K562 (cell line): Measurements from ENCODE around the gene ZNF564. TPM values are rescaled to one million over a fixed set of nuclear protein-coding genes. Genes with fewer than 3 reads are reported as not detected.

ENCODE experiments used
- ARID4B ChIP-seq: sonication (generic); formaldehyde crosslinking; IDR thresholded peaks from 2 replicates; pipeline ENCODE4 v1.8.0; 2022; ENCODE audit warnings: mild to moderate bottlenecking, missing genetic modification reagents
- CXXC5 ChIP-seq: fragments of 250-450 bp; sonication (Bioruptor Pico); IDR thresholded peaks from 2 replicates; pipeline ENCODE4 v1.8.0; 2022; ENCODE audit warnings: inconsistent platforms, mild to moderate bottlenecking, moderate library complexity
- DPF2 ChIP-seq: fragments of 450-650 bp; IDR thresholded peaks from 2 replicates; pipeline ENCODE4 v1.6.1; 2016
- HNRNPH1 ChIP-seq: fragments of 200-400 bp; formaldehyde crosslinking; optimal IDR thresholded peaks from 2 replicates; pipeline ENCODE3; 2017; ENCODE audit warnings: low read depth, mild to moderate bottlenecking, low read length, moderate library complexity
- MAFF ChIP-seq: IDR thresholded peaks from 2 replicates; pipeline ENCODE4 v1.6.1; 2012; ENCODE audit warnings: low read length, improper control_type of control experiment
- MCM5 ChIP-seq: fragments of 450-650 bp; IDR thresholded peaks from 2 replicates; pipeline ENCODE4 v1.6.1; 2016; ENCODE audit warnings: low read depth
- MED1 ChIP-seq: sonication (generic); formaldehyde crosslinking; IDR thresholded peaks from 2 replicates; pipeline ENCODE4 v1.8.1; 2023; ENCODE audit warnings: missing genetic modification reagents, borderline replicate concordance
- MTA2 ChIP-seq: fragments of 450-650 bp; IDR thresholded peaks from 2 replicates; pipeline ENCODE4 v1.6.1; 2016; ENCODE audit warnings: low read depth
- SETDB1 ChIP-seq: IDR thresholded peaks from one replicate; pipeline ENCODE4 v1.6.1; 2012; ENCODE audit warnings: low read length, control low read depth, inconsistent platforms
- SLC30A9 ChIP-seq: fragments of 250-450 bp; sonication (Bioruptor Pico); IDR thresholded peaks from 2 replicates; pipeline ENCODE4 v1.8.0; 2022; ENCODE audit warnings: mild to moderate bottlenecking, moderate library complexity
- SP2 ChIP-seq: IDR thresholded peaks from 2 replicates; pipeline ENCODE4 v1.6.1; 2011; ENCODE audit warnings: mild to moderate bottlenecking, low read depth, low read length, moderate library complexity; ENCODE audit not compliant: poor library complexity, severe bottlenecking; ENCODE audit errors: extremely low read depth
- THAP7 ChIP-seq: fragments of 250-450 bp; sonication (Bioruptor Pico); IDR thresholded peaks from 2 replicates; pipeline ENCODE4 v1.5.0; 2021
- WHSC1 ChIP-seq: IDR thresholded peaks from one replicate; pipeline ENCODE4 v1.6.1; 2012; ENCODE audit warnings: low read length, control low read depth, inconsistent platforms
- XRCC5 ChIP-seq: fragments of 200-400 bp; formaldehyde crosslinking; IDR thresholded peaks from 2 replicates; pipeline ENCODE4 v1.6.1; 2017; ENCODE audit warnings: low read depth, mild to moderate bottlenecking, low read length
- ZNF134 ChIP-seq: fragments of 250-450 bp; sonication (Bioruptor Pico); conservative IDR thresholded peaks from 2 replicates; pipeline ENCODE4 v1.4.0; 2020
- ZNF398 ChIP-seq: fragments of 250-450 bp; sonication (Bioruptor Pico); IDR thresholded peaks from 2 replicates; pipeline ENCODE4 v1.8.0; 2021; ENCODE audit warnings: moderate library complexity, mild to moderate bottlenecking, inconsistent platforms
- ZNF609 ChIP-seq: sonication (generic); formaldehyde crosslinking; IDR thresholded peaks from 2 replicates; pipeline ENCODE4 v1.8.1; 2023; ENCODE audit warnings: missing genetic modification reagents, mild to moderate bottlenecking, borderline replicate concordance
- polyA plus RNA-seq, 8 experiments: library from polyadenylated mRNA; depleted of rRNA in 4 of 8; stranded (reverse) in 5 of 8; unstranded in 3 of 8; fragments of >200 nt; fragmentation: Nextera tagmentation in 2 of 8; fragmentation: Illumina TruSeq in 1 of 8; extraction: Ambion mirVana in 2 of 8; extraction: Trizol in 1 of 8; gene quantifications; 2 replicates each; pipeline versions ENCODE4 v1.2.1 to v1.2.3, GENCODE V29; 2011 to 2014; ENCODE audit warnings: inconsistent platforms in 1 of 8, missing spikeins in 1 of 8
- total RNA-seq, 7 experiments: library from RNA; depleted of rRNA in 6 of 7; stranded (reverse); fragments of >200 nt in 6 of 7; fragmentation: Illumina TruSeq in 2 of 7; extraction: Trizol in 2 of 7; gene quantifications; 2 replicates each; pipeline versions ENCODE4 v1.2.1 to v1.2.3, GENCODE V29; 2011 to 2021; ENCODE audit warnings: low replicate concordance in 1 of 7

ZNF564 gene
- total and polyA plus RNA-seq, 9 of the 15 experiments (the other 6 are each of a cell fraction or from before 2014, with no cell fraction given), result 1.4 to 8.1 (median 5.6) TPM

GRCh38 chr19:12551060-12551832, at the start of gene ZNF564 (continued):
- TF ChIP-seq SETDB1 (no peak), ARID4B (no peak), ZNF398 (CRISPR knock-in tag) (no peak), ZNF134 (CRISPR knock-in tag) (no peak), MAFF (no peak), MCM5 (no peak), SLC30A9 (CRISPR knock-in tag) (no peak), WHSC1 (no peak), MTA2 (no peak), MED1 (no peak), DPF2 (no peak), ZNF609 (CRISPR knock-in tag) (no peak), XRCC5 (peak; percentile 61; the same call in 1 of the 2 replicates), THAP7 (CRISPR knock-in tag) (no peak), HNRNPH1 (no peak), SP2 (peak; percentile 91), CXXC5 (CRISPR knock-in tag) (peak; percentile 77)
